ENCODE data around the gene MAB21L4.

Gene MAB21L4

DNA sequence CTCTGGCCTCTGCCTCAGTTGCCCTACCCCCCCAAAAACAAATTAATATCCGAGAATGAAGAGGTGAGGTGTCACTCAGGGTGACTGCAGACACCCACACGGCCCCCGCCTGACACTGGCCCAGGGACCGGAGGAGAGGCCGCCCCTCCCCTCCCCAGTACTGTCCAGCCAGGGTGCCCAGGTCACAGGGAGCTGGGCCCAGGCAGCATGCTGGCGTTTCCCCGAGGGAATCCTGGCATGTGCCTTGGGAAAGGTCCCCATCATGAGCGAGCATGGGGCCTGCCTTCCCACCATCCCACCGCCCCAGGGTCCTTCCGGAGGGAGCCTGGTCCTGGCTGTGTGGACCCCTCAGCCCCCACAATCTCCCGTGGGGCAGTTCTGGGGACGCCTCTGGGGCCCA lies 3.0 kb downstream of the MAB21L4 start:
- FAIRE-seq = no peak

DNA sequence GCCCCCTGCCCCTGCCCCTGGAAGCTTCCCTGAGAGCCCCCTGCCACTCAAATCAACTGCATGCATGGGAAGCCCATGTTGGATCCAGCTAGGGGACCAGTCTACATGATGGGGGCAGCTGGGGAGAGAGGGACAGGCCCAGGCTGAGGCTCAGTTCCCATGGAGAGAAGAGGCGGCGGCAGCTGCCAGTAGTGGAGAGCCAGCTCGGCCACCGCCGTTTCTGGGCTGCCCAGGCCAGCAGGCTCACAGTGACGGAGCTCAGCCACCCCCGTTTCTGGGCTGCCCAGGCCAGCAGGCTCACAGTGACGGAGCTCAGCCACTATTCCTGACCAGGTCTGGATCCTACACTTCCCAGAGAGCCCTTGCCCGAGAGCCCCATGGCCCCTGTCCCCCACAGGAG lies 3.6 kb downstream of the MAB21L4 start:
- FAIRE-seq = no peak

DNA sequence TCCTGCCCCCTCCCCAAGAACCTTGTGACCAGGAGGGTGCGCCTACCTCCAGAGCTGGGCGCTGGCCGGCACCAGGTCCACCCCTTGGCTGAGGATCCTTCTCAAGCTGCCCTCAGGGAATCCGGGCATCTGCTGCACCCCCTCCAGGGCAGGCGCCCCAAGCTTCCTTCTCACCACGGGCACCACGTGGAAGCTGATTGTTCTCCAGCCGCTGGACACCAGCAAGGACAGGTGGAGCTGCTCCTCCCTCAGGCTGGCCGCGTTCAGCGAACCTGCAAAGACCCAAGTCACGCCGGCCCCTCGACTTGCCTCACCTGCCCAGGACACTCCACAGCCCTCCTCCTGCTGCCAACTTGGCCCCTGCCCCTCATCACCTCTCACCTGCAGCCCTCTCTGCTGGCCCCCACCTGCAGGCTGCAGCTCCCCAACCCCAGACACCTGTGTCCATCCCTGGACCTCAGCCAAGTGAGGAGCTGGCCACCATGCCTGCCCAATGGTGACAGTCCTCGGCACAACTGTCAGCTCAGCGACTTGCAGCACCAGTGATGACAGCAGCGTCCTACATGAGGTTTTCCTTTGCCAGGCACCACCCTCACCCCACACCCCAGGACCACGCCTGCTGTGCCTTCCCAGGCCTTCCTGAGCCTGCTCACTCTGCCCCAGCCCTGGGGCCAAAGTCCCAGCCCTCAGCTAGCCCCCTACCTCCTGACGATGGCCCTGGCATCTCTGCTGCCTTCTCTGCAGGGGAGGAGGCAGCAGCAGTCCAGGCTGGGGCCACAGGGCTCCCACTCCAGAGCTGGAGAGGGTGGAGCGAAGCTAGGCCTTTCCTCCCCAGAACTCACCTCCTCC lies 4.2 kb downstream of the MAB21L4 start:
- no peak for FAIRE-seq

DNA sequence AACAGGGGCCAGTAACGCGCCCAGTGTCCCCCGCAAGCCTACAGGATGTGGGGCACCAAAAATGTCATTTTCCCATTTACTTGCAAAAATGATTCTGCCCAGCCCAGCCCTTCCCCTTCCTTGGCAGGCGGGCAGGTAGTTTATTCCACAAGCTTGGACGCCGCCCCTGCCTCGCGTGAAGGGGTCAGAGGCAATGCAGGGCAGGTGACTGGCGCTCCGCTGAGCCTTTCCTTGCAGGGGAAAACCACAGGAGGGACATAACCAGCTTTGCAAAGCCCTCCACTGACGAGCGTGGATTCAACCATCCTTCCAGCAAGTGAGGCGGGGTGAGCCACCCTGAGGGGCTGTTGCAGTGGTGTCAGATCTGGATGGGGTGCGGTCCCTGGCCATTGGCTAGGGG lies 5.3 kb downstream of the MAB21L4 start:
- FAIRE-seq = no peak

DNA sequence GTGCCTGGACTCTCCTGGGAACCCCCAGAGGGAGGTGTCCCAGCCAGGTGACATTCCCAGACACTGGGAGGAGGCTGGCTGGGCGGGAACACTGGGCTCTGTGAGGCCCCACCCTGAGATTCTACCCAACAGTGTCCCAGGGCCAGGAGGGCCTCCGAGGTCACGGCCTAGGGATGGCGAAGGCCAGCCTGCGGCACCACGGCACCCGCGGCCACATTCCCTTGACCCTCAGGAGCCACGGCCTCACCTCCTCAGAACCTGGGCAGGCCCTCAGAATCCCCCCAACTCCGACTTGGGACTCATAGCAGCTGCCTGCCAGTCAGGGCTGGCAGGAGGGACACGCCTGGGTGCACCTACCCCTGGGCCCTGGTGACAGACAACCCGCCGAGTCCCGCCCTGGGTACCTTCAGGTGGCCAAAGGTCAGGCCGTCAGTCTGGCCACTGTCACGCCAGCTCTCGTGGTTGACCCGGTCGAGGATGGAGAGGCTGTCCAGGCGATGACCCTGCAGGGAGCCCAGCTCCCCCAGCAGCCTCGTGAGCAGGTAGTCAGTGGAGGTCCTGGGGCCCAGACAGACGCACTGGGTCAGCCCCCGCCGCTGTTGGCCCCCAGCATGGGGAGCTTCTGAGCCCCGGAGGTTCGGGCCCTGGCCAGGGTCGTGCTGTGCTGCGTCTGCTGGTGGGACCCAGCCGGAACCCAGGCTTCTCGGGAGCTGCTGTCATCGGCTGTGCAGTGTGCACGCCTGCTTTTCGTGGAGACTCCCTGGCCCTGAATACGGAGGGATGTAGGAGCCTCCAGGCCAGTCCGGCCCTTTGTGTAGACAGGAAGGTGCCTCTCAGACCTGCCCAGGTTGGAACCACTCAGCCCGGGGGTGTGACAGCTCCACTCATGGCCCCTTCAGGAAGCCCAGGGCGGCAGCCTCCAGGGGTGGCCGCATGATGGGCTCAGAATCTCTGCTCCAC lies 6.1 kb downstream of the MAB21L4 start:
- FAIRE-seq = no peak

DNA sequence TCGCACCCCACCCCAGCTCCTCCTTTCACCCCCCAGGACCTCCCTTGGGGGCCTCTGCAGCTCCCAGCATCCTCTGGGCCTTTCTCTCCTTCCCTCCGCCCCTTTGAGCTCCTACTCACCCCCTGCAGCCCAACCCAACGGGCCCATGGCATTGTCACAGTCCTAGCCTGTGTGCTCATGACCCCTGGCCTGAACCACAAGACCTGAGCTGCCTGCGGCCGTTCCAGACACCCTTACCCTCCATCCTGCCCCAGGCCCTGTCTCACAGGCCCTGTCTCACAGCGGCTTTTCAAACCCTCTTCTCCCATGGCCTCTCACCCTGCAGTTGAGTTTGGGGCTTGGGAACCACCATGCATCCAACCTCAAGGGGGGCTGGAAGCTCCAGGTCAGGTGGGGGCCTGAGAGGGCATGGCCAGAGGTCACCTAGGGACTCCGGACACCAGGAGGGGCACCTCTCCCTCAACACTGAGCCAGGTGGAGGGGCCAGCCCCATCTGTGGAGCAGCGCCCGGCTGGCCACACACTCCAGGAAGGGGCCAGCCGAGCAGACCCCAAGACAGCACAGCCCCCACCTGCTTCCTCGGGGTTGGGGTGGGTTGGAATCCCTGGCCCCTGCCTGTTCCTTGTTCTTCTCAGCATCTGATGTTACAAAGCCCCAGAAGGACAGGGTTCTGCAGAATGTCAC lies 6.9 kb downstream of the MAB21L4 start:
- no peak for FAIRE-seq

DNA sequence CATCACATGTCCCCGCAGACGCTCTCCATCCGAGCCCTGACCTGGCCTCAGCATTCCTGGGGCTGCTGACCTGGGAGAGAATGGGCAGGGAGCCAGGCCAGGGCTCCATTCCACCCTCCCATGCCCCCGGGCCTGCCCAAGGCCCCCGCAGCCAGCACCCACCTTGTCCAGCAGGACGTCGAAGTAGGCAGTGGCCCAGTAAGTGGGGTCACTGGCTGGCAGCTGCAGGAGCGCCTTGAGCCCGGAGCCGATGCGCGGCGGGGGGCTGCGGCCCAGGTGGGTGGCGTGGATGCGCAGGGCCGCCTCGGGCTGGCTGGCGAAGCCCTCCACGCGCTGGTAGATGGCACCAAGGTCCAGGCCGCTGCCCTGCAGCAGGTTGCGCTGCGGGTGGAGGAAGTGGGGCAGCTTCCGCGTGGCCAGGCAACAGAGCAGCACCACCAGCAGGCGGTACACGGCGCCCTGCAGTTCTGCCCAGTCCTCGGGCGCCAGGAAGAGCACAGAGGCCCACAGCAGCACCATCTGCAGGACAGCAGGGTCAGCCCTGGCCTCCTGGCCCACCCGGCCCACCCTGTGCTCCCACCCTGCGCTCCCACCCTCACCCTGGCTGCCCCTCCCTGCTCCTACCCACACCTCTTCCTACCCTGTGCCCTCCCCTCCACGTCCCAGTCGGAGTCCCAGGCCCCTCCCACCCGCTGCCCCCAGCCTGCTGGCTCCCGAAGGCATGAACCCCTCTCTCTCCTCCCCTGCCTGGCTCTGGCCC lies 7.6 kb downstream of the MAB21L4 start:
- no peak for FAIRE-seq

DNA sequence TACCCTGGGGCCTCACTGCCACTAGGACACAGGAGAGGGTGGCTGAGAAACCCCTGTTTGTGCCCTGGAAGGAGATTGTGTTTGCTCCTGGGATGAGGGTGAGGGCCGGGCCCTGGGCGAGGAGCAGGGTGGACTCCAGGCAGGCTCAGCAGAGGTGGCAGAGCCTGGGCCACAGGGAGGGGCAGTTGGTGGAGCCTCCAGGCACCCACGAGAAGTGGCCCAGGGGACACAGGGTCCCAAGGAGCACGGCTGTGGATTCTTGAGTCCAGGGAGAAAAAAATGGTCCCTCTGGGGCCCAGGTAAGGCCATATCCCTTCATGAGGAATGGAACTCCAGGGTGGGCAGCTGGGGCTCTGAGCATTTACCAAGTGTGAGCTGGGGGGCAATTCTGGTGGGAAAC lies 8.3 kb downstream of the MAB21L4 start:
- no peak for FAIRE-seq

DNA sequence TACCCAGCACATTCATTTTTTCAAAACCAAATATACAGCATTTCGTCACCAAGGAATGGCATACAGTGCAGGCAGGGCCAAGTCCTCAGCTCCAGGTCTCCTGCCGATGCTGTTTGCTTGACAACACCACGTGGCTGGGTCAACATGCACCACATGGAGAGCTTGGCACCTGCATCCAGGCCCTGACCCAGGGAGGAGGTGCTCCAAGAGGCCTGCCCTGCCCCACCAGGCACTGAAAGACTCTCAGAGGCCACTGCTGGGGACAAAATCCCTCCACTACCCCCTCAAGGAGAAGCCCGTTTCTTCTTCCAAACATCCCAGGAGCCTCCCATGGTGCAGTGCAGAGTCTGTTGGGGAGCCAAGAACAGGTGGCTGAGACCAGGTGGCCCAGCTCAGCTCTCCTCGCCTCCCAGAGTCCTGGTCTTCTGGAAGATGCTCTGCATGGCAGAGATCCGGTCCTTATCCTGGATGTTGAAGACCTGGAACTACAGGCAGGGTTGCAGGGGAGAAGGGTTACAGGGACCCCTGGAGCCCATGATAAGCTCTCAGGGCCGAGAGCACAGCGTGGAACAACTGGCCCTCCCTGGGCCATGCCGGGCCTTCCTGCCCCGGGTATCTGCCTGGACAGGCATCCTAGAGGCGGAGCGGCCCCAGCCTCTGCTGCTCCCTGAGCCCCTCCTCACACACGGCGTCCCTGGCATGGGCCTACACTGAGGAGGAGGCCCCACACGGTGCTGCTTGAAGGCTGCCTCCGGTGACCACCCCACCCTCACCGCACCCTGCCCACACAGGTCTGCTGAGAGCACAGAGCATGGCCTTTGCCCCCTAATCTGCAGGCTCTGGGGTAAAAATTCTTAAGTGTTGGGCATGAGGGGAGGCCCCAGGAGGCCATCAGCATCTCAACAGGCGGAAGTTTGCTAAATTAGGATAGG lies 9.0 kb downstream of the MAB21L4 start:
- no peak for FAIRE-seq

DNA sequence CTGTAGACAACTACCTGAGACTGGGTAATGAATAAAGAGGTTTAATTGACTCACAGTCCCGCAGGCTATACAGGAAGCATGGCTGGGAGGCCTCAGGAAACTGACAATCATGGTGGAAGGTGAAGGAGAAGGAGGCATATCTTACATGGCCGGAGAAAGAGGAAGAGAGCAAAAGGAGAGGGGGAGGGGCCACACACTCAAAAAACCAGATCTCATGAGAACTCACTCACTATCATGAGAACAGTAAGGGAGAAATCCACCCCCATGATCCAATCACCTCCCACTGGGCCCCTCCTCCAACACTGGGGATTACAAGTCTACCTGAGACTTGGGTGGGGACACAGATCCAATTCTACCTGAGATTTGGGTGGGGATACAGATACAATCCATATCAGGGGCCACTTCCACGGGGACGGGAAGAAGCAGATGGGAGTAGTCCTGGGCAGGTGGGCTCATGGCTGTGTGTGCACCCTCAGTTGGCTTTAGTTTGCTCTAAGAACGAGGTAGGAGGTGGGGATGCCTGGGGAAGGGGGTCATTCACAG lies 9.9 kb downstream of the MAB21L4 start:
- FAIRE-seq = no peak

DNA sequence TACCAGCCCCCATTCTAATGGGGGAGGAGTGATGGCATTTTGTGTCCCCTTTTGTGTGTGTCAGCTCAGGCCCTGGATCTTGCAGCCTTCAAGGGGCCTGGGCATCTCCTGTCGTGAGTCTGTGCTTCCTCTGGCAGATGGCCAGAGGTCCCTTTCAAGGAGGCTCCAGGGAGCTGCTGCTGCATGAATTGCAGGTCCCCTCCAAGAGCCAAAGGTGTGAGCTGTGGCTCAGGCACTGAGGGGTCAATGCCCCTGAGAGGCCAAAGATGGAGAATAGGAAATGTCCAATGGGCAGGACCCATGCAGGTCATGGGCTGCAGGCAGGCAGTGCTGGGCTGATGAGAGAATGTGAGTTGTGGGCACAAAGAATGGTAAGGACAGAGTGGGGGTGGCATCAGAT lies 10.4 kb downstream of the MAB21L4 start:
- no peak for FAIRE-seq

DNA sequence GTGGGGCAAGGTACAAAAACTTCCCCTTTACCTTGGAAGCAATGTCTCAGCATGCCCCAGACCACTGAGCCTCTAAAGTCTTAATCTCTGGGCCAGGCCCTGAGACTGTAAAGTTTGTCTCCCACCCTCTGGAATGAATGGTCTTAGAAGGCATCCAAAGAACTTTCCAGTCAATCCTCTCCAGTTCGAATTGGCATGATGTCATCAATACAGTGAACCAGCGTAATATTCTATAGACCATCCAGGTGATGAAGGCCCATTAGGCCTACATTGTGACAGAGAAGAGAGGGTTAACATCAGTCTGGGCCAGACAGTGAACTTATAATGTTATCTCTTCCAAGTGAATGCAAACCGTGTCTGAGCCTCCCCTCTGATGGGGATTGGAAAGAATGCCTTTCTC lies 11.2 kb downstream of the MAB21L4 start:
- no peak for FAIRE-seq

DNA sequence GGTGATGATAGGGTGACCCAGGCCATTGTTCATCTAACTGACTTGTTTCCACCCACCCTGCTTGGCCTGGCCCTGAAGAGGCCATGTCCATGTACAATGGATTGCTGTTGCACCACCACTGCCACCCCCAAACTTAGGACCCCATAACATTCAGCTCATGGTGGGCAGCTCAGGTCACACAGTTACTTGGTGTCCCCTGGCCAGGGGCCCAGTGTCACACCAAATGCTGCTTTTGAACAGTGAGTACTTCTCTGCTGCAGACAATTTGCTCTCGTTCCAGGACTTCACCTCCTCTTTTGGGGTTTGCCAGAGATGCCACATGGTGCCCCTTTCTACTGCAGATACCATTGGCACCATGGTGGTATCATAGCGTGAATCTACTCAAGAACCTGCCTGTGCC lies 11.7 kb downstream of the MAB21L4 start:
- no peak for FAIRE-seq

DNA sequence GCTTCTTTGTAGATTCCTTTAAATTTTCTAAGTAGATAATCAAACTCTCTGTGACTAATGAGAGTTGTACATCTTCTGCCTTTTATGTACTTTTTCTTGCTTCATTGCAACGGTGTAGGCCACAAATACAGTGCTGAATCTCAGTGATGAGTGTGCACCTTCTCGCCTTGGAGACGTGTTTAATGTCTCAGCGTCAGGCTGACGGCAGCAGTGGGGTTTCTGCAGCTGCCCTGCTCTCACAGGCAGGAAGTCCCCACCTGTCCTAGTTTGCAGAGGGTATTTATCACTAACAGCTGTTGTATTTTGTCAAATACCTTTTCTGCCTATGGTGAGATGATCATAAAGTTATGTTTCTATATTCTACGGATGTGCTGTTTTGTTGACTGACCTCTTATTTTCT lies 14.0 kb downstream of the MAB21L4 start:
- FAIRE-seq = peak; percentile 93

DNA sequence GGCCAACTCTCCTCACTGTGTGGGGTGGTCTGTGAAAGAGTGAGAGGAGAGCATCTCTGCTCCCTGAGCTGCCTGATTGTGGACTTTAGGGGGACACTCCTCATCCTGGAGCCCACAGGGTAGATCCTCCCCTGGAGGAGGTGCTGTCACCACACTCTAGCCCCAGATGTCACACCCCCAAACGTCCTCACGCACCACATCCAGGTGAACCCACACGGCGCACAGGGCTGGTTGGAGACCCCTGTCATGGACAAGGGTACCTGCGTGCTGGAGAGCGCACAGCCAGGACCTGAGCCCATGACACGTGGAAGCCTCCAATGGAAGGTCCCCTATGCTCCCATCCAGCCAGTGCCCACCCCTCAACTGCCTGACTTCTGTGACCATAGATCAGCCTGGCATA lies 16.9 kb downstream of the MAB21L4 start:
- no peak for FAIRE-seq

DNA sequence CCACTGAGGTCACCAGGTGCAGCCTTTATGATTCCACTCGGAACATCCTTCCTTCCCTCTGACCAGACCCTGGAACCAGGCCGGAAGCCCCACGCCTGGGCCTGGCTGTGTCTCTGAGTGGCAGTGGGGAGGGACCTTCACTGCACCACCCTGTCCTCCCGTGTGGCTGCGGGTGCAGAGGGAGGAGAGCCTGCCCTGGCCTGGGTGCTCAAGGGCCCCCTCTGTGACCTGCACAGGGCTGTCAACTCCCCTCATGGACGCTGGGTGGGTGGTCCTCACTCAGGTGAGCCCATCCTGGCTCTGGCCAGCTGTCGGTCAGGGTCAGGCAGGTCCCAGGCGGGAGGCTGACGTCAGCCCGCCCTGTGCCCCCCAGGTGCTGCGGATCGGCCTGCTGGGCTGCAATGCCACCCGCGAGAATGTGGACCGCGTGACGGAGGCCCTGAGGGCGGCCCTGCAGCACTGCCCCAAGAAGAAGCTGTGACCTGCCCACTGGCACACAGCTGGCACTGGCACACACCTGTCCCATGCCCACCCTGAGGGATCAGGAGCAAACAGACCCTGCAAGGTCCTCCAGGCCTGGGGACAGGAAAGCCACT lies 17.5 kb downstream of the MAB21L4 start:
- no peak for FAIRE-seq

DNA sequence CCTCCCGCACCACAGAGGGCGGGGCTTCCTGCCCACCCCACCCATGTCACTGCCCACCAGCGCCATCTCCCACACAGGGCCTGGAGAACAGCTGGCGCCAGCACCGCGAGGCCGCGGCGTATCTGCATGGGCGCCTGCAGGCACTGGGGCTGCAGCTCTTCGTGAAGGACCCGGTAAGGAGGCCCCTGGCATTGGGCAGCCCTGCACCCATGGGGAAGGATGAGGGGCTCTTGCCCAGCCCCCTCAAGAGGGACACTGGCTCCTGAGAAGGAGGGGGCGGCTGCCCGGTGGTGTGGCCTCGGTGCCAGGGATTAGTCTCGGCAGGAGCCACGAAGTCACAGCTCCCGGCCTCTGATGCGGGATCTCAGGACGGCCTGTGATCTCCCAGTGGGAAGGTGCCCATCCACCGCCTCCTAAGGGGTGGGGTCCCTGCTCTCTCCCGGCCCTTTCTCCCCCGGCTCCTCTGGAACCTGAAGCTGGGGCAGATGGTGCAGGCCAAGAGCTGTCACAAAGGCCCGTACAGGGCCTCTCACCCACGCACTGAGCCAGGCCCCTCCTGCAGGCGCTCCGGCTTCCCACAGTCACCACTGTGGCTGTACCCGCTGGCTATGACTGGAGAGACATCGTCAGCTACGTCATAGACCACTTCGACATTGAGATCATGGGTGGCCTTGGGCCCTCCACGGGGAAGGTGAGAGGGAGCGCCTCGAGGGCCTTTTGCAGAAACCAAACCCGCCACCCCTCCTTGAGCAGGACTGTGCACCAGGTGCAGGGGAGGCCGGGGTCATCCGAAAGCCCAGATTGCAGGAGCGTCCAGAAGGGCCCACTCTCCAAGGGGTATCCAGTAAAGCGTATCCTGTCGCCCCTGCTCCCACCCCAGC lies 18.3 kb downstream of the MAB21L4 start:
- no peak for FAIRE-seq

DNA sequence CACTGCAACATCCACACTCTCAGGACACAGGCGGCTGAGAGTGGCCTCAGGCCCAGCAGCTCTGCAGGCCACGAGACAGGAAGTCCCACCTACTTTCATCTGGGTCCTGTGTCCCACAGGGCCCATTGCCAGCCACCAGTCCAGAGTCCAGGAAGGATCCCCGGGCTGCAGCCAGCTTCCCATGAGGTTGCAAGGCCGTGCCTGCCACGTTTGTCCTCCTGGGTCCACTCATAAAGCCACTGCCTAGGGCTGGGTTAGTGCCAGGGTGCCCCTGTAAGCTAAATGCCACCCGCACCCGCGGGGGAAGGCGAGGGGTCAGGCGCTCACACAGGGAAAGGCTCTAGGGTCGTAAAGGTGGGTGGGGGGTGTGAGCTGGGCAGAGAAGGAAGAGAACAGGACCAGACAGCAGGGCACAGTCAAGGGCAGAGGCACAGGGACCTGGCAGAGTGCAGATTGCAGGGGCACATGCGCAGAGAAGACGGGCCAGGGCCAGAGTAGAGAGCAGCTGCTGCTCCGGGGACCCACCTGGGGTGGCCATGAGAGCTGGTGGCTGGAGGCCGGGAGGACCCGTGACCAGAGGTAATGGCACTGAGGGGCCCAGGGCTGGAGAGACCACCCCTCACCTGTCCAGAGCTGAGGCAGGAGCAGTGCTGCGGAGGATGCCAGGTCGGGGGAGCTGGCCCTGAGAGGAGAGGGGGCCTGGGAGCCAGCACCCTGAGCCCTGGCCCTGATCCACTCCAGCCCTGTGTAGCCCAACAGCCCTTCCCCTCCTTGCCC lies 19.3 kb downstream of the MAB21L4 start:
- FAIRE-seq = no peak

DNA sequence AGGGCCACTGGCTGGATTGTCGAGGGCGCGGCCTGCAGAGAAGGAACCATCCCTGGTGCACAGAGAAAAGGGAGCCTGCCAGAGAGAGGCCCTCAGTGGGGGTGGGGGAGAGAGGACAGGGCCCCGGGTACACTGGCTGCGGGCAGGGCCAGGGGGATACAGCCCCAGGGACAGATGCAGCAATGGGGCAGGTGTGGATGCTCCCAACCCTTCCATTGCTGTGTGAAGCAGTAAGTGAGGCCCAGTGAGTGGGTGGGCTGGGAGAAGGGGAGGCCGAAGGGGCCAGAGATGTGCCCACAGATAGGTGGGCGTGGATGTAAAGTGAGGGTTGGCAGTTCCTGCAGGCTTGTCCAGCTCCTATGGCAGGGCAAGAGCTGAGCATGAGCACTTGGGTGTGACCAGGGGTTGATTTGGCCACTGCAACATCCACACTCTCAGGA lies 19.9 kb downstream of the MAB21L4 start:
- no peak for FAIRE-seq

Data from islet of Langerhans (tissue), 1 donor.